GM18951 (cell line): ENCODE measurements around the gene LILRA5.
"Not testable (repeated sequence)": the region's sequence is repeated elsewhere in the genome, so short reads cannot be mapped to it uniquely, and the experiment has no call there.

Experiments used
- POLR2A ChIP-seq: IDR thresholded peaks from 4 replicates; pipeline ENCODE4 v1.6.1; 2011; ENCODE audit warnings: mild to moderate bottlenecking; ENCODE audit not compliant: insufficient read length, insufficient read depth; ENCODE audit errors: extremely low read depth
- in situ Hi-C: fragments of 300-500 bp; cut with MboI; formaldehyde crosslinking; loops from one replicate; pipeline ENCODE4 v1.12.0; 2022; ENCODE audit warnings: low sequenced_read_pairs, mixed read lengths, inconsistent platforms; ENCODE audit not compliant: unreplicated experiment

The LILRA5 gene

DNA sequence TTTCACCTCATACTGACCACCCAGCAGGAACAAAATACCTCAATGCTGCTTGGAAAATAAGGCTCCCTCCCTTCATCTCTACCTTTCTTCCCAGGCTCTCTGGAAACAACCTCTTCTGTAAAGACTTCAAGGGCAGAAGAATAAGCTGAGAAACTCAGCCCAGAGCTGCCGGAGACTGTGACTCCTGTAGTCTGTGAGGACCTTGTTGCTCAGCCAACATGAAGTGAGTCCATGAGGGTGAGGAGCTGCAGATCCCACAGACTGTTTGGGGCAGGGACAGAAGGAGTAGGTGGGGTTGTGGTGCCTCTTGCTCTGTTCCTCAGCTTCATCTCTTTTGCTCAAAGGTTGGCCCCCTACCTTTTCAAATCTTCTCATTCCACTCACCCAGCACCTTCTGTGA is 7.8 kb downstream of the LILRA5 start:
- in situ Hi-C loops: no loop called here
- TF ChIP-seq POLR2A: no peak

GRCh38 chr19:54302257-54302656 is 10.7 kb downstream of the LILRA5 start:
- no peak for TF ChIP-seq POLR2A
- in situ Hi-C loops: no loop called here

DNA sequence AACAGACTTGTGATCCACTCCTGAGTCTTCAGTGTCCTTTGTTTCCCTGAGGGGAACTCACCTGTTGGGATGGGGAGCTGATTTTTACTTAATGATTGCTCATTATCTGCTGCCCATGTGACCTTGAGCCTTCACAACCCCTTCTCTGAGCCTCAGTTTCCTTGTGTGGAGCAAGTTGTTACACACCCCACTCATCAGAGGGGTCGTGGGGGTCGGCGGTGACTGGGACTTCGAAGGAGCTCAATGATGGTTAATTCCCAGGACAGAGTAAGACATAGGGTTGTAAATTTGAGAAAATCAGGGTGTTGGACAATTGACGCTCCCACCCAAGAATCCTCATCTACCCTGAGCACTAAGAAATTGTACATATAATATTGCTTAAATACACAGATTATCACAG is 13.5 kb downstream of the LILRA5 start:
- in situ Hi-C loops: no loop called here
- no peak for TF ChIP-seq POLR2A

DNA sequence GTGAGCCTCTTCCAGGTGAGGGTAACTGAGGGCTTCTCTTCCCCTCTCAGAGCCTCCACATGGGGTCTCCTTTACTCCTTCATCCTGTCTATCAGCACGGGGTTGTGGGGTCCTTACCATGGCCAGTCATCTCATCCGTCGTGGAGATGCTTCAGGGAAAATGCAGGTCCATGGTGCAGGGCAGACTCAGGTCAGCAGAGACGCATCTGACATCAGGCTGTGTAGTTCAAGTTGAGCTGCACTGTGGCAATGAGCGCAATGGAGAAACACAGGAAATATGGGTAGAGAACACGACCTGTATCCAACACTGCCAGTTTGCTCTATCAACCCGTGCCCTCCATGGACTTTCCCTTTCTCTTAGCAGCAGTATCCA is 13.9 kb downstream of the LILRA5 start:
- TF ChIP-seq POLR2A: no peak
- in situ Hi-C loops: no loop called here

DNA sequence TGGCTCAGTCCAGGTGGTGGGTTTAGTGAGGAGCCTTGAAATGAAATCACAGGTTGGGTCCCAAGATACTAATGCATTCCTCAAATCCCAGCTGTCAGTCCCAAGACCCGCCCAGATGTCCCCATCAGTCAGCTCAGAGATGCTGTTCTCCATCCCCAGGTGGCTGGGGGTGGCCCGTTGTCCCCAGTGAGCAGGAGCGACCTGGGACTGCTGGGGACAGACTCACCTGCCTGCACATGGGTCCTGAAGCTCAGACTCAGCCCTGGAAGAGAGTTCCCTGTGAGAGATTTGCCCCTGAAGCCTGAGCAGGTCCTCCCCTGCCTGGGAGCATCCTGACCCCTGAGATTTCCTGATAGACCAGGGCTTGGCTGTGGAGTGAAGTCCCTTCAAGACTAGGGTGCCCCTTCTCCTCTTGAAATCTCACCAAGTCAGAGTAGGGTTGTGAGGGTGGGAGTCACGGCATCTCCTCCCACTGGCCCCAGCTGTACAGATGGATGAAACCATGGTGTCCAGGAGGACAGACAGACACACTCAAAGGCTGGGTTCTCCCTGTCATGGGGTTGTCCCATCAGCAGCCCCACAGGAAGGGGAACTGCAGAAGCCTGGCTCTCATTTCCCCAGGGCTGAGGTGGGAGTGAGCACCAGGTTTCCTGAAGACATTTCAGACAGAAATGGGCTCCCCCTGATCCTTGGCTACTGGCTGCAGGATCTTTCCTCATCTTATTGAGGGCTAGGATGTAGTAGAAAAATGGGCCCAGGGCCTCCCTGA is 14.4 kb downstream of the LILRA5 start:
- no peak for TF ChIP-seq POLR2A
- in situ Hi-C loops: no loop called here

- in situ Hi-C loops: no loop called here
- no peak for TF ChIP-seq POLR2A
Measured at GRCh38 chr19:54297759-54298305, 15.1 kb downstream of the LILRA5 start.

DNA sequence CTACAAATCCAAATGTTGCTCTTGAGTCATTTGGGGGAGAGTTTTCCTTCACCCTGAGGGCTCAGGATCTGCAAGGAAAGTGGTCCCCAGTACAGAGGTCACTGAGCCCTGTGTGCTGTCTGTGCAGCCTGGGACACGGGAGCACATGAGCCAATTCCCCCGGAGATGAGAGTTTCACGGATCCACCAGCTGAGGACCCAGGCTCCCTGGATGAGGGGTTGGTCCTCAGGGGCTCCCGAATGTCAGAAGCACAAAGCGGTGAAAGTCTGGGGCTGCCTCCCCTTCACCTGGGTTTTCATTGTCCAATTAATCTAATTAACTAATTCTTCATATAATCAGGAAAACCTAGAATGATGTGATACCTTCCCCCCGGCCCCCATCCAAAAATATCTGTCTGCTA is 18.4 kb downstream of the LILRA5 start:
- no peak for TF ChIP-seq POLR2A
- in situ Hi-C loops: no loop called here

DNA sequence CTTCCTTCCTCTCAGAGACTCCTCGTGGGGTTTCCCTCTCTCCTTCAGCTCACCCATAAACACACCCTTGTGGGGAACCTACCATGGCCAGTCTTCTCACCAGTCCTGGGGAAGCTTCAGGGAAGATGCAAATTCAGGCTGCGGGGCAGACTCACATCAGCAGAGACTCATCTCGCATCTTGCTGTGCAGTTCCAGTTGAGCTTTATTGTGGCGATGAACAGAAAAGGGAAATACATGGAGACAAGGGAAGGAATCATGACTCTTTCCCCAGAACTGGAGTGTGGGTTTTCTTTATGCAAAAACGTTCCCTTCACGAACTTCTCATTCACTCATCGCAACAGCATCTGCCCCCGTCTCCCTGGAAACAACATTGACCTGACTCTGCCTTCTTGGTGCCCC is 23.8 kb downstream of the LILRA5 start:
- in situ Hi-C loops: not testable (repeated sequence)

DNA sequence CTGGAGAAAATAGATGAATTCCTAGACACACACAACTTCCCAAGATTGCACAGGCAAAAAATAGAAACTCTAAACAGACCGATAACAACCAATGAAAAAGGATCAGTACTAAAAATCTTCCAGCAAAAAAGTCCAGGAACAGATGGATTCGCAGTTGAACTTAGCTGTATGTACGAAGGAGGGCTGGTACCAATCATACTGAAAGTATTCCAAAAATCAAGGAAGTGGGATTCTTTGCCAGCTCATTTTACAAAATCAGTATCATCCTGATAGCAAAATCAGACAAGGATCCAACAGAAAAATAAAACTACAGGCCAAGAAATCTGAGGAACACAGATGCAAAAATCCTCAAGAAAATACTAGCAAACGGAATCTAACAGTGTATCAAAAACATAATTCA is 25.5 kb downstream of the LILRA5 start:
- no peak for TF ChIP-seq POLR2A
- in situ Hi-C loops: no loop called here

DNA sequence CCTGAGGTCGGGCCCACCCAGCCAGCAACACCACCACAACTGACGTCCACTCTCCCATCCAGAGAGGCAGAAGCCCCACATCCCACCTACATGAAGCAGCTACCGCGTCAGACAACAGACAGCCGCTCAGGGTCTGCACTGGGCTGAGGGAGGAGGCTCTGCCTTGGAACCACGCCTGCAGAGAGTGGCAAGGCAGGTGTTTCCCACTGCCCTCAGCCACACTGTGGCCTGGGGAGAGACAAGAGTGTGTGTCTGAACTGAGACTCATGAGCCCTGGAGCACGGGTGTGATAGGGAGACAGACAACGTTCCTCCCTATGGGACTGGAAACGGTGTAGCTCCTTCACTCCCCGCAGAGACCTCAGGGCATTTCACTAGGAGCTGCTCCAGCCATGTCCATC is 26.7 kb downstream of the LILRA5 start:
- in situ Hi-C loops: not testable (repeated sequence)

DNA sequence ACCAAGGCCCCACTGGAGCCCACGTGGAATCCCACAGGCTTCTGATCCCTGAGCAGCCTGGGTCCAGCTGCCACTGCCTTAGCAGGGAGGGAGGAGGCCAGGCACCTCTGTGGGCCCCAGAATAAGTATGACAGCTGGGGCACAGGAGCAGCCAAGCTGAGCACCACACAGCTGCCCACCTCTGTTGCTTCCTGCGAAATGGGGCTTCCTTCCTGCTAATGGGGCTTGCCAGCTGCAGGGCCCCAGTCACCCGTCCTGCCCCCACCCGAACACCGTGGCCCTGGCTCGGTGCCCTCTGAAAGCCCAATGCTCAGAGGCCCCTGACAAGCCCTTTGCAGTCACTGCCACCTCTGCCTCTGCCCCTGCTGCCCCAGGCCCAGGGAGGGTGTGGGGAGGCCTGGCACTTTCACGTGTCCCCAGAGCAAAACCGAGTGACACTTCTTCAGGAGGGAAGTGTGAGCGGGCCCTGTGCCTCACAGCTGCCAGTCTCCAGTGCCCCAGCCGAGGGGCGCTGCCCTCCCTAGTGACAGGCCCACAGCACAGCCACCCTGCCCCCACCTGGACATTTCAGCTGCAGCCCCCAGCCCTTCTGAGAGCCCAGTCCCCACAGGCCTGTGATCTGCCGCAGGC is 27.4 kb downstream of the LILRA5 start:
- in situ Hi-C loops: not testable (repeated sequence)

DNA sequence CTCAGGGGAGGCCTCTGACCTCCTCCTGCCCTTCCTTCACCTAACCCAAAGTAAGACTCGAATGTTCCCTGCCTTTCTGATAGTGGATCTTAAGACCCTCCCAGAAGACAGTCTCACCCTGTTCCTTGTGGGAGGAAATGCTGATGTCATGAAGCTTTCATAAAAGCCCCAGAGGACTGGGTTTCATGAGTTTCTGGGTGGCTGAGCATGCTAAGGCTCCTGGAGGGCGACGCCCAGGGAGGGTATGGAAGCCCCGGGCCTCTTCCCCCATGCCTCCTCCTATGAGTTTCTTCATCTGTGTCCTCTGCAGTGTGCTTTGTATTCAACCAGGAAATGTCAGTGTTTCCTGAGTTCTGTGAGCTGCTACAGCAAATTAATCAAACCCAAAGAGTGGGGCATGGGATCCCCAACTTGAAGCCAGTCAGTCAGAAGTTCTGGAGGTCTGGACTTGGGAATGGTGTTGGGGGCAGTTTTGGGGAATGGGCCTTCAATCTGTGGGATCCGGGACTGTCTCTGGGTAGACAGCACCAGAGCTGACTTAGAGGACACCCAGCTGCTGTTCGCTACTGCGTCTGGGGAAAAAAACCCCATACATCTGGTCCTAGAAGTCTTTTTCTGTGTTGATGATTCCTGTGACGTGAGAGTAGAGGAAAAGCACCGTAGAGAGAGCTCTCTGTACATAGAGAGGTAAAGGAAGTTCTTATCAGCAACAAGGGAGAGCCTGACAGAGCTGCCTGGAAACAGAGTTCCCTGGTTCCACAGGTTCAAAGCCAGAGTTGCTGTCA is 30.1 kb downstream of the LILRA5 start:
- no peak for TF ChIP-seq POLR2A
- in situ Hi-C loops: no loop called here

- in situ Hi-C loops: not testable (repeated sequence)
Measured at GRCh38 chr19:54281729-54282075, 31.3 kb downstream of the LILRA5 start.
